GM12878 (cell line): ENCODE measurements around the gene FOXP1. TPM values are rescaled to one million over a fixed set of nuclear protein-coding genes. Genes with fewer than 3 reads are reported as not detected.
A peak's percentile ranks its signal among the peaks of the same experiment; 100 is the strongest.

Experiments
- ATAC-seq: fragments of 200-7000 bp; cut with Tn5 transposase; 3 replicates; pipeline ENCODE4 v1.9.1; 2020; ENCODE audit warnings: mild to moderate bottlenecking, moderate library complexity
- BruUV-seq: library from RNA; stranded (reverse); fragments of 400-500 nt; replicated peaks from 2 replicates; lab custom pipeline; 2021; lab: Mats Ljungman, UMichigan
- CTCF ChIA-PET: fragments of 300-600 bp; sonication (Branson Sonifier 250); formaldehyde crosslinking; extraction: SDS; loops from one replicate; lab custom pipeline; 2021; ENCODE audit warnings: inconsistent platforms; lab: Yijun Ruan, JAX
- POLR2A ChIA-PET: fragments of 350-600 bp; formaldehyde crosslinking; extraction: SDS; loops from one replicate; lab custom pipeline; 2021; ENCODE audit warnings: inconsistent platforms; lab: Charles Lee
- RAD21 ChIA-PET: fragments of 300-600 bp; sonication (Branson Sonifier 250); formaldehyde crosslinking; loops from one replicate; lab custom pipeline; 2023; ENCODE audit warnings: antibody characterized with exemption; ENCODE audit not compliant: unreplicated experiment; lab: Charles Lee
- SMC1A ChIA-PET: fragments of 300-600 bp; sonication (Branson Sonifier 250); formaldehyde crosslinking; loops from one replicate; lab custom pipeline; 2023; ENCODE audit not compliant: unreplicated experiment, uncharacterized antibody; lab: Charles Lee
- DNase-seq: peaks from one replicate; pipeline ENCODE4 v3.0.0-alpha.2; 2011; ENCODE audit warnings: low read depth, low spot score
- FAIRE-seq: peaks from 3 replicates; lab custom pipeline; 2011; peaks lifted over from hg19 to GRCh38; lab: Jason Lieb, UNC
- H2AFZ ChIP-seq: 2 replicates; pipeline ENCODE4 v1.6.0; 2011; ENCODE audit warnings: low read depth, low read length, control low read depth; ENCODE audit not compliant: control insufficient read depth
- H3K27ac ChIP-seq: 2 replicates; pipeline ENCODE4 v1.5.1; 2011; ENCODE audit warnings: control low read depth; ENCODE audit not compliant: control insufficient read depth, insufficient read depth
- H3K27me3 ChIP-seq, 2 experiments: replicated peaks in 1 of 2; 2 replicates each; pipeline versions ENCODE4 v1.6.0 to v1.6.1; 2011; ENCODE audit warnings: low read length in 1 of 2; ENCODE audit not compliant: control insufficient read depth in 2 of 2, insufficient read depth in 2 of 2
- H3K36me3 ChIP-seq, 2 experiments: 2 replicates each; pipeline ENCODE4 v1.5.1; 2011; ENCODE audit warnings: low read length in 1 of 2; ENCODE audit not compliant: control insufficient read depth in 2 of 2, insufficient read depth in 2 of 2
- H3K4me1 ChIP-seq: 2 replicates; pipeline ENCODE4 v1.6.1; 2011; ENCODE audit warnings: mild to moderate bottlenecking, low read length, moderate library complexity, mixed read lengths; ENCODE audit not compliant: control insufficient read depth, insufficient read depth
- H3K4me2 ChIP-seq: 2 replicates; pipeline ENCODE4 v1.6.0; 2011; ENCODE audit warnings: control low read depth; ENCODE audit not compliant: control insufficient read depth, insufficient read depth
- H3K4me3 ChIP-seq: fragments of 200-600 bp; sonication (generic); 2 replicates; pipeline ENCODE4 v1.5.1; 2016
- H3K79me2 ChIP-seq: 2 replicates; pipeline ENCODE4 v1.6.0; 2011; ENCODE audit warnings: low read length; ENCODE audit not compliant: control insufficient read depth, insufficient read depth
- H3K9ac ChIP-seq: 2 replicates; pipeline ENCODE4 v1.8.0; 2011; ENCODE audit warnings: low read length, control low read depth, mixed read lengths; ENCODE audit not compliant: control insufficient read depth, insufficient read depth
- H3K9me3 ChIP-seq: replicated peaks from 3 replicates; pipeline ENCODE4 v1.5.1; 2011; ENCODE audit warnings: mild to moderate bottlenecking, low read length; ENCODE audit not compliant: control insufficient read depth, insufficient read depth
- H4K20me1 ChIP-seq: 2 replicates; pipeline ENCODE4 v1.6.0; 2011; ENCODE audit not compliant: control insufficient read depth, insufficient read depth
- IKZF2 ChIP-seq, 2 experiments: fragments of 450-650 bp; IDR thresholded peaks; 2 replicates each; pipeline ENCODE4 v1.6.1; 2017; ENCODE audit warnings: mild to moderate bottlenecking in 2 of 2, moderate library complexity in 2 of 2
- MAX ChIP-seq: IDR thresholded peaks from 2 replicates; pipeline ENCODE4 v1.6.1; 2012; ENCODE audit warnings: low read depth, low read length, improper control_type of control experiment
- MEF2A ChIP-seq: IDR thresholded peaks from 2 replicates; pipeline ENCODE4 v1.6.1; 2011; ENCODE audit warnings: low read depth, mild to moderate bottlenecking, low read length, moderate library complexity; ENCODE audit not compliant: insufficient read depth
- NR2F1 ChIP-seq: fragments of 450-650 bp; conservative IDR thresholded peaks from 2 replicates; pipeline ENCODE4 v1.6.1; 2017; ENCODE audit warnings: mild to moderate bottlenecking
- PBX3 ChIP-seq: IDR thresholded peaks from 2 replicates; pipeline ENCODE4 v1.6.1; 2011; ENCODE audit warnings: mild to moderate bottlenecking, low read depth, low read length, moderate library complexity; ENCODE audit not compliant: insufficient replicate concordance
- POU2F2 ChIP-seq: IDR thresholded peaks from 3 replicates; pipeline ENCODE4 v1.6.1; 2011; ENCODE audit warnings: low read depth, mild to moderate bottlenecking, low read length, borderline replicate concordance
- SUPT20H ChIP-seq: IDR thresholded peaks from 2 replicates; pipeline ENCODE4 v1.6.1; 2011; ENCODE audit warnings: low read depth, mild to moderate bottlenecking, low read length, moderate library complexity, borderline replicate concordance; ENCODE audit not compliant: control insufficient read depth
- ZNF384 ChIP-seq: IDR thresholded peaks from 2 replicates; pipeline ENCODE4 v1.6.1; 2012; ENCODE audit warnings: low read depth, mild to moderate bottlenecking, low read length, improper control_type of control experiment, borderline replicate concordance
- WGBS: methylation state at CpG from one replicate; pipeline ENCODE4 v1.1.6; 2016; ENCODE audit warnings: low lambda C conversion rate; ENCODE audit not compliant: insufficient replicate concordance, insufficient coverage; ENCODE audit errors: missing lambda C conversion rate; 5-methylcytosine and 5-hydroxymethylcytosine counted together
- in situ Hi-C: fragments of 300-500 bp; cut with MboI; formaldehyde crosslinking; loops from 9 replicates; pipeline ENCODE4 v1.14.3; 2018; ENCODE audit warnings: mixed read lengths
- intact Hi-C: fragments of 100-400 bp; cut with micrococcal nuclease; formaldehyde crosslinking; loops from one replicate; pipeline ENCODE4 v1.14.2; 2022; ENCODE audit not compliant: unreplicated experiment
- polyA plus RNA-seq, 11 experiments: library from polyadenylated mRNA; depleted of rRNA in 4 of 11; unstranded in 6 of 11; stranded (reverse) in 5 of 11; fragments of >200 nt; fragmentation: Nextera tagmentation in 4 of 11; fragmentation: Illumina TruSeq in 1 of 11; extraction: Ambion mirVana in 4 of 11; extraction: Trizol in 1 of 11; gene quantifications; 1 replicate in 1 of 11; 2 replicates in 10 of 11; pipeline versions ENCODE4 v1.2.1 to v1.2.3, GENCODE V29; 2011 to 2016; ENCODE audit warnings: inconsistent platforms in 2 of 11, missing spikeins in 2 of 11, low read depth in 1 of 11
- total RNA-seq, 4 experiments: library from RNA; depleted of rRNA in 3 of 4; stranded (reverse); fragments of >200 nt in 3 of 4; fragmentation: Illumina TruSeq in 1 of 4; extraction: Trizol in 1 of 4; gene quantifications; 2 replicates each; pipeline versions ENCODE4 v1.2.1 to v1.2.3, GENCODE V29; 2013 to 2021

FOXP1 gene
- total and polyA plus RNA-seq, 10 of the 15 experiments (the other 5 are each of a cell fraction or from before 2014, with no cell fraction given) = 0.05 to 1.6 (median 0.20) TPM; not detected in 1

- TF ChIP-seq IKZF2 (IDR thresholded peaks at IDR 0.05) = peak; percentile 10 to 19; a peak in 1 of 4 replicates
Measured at GRCh38 chr3:71421820-71422566, 161.5 kb downstream of the FOXP1 start (continued).

- POLR2A ChIA-PET = no interaction called here
- peaks cover 13% of the 10 kb centered on the region for H3K4me1 ChIP-seq
Measured at GRCh38 chr3:71421475-71421819, 162.1 kb downstream of the FOXP1 start.

More at GRCh38 chr3:71421475-71421819, 162.1 kb downstream of the FOXP1 start:
- DNase-seq (no peak), FAIRE-seq (no peak), ATAC-seq (peak; percentile 79)
- Histone ChIP-seq H3K4me2 (peak overlapping the region; percentile 26; the same call in 1 of the 2 replicates), H3K9ac (no peak overlapping the region), H3K4me3 (no peak overlapping the region), H3K27me3 (peaks cover 0 to 7% of the 10 kb centered on the region in 2 experiments; a peak in 1 of 4 replicates), H3K9me3 (no peaks in the 10 kb centered on the region), H4K20me1 (no peaks in the 10 kb centered on the region; the same call in 1 of the 2 replicates), H3K27ac (no peak overlapping the region), H3K79me2 (no peaks in the 10 kb centered on the region), H2AFZ (no peak overlapping the region), H3K36me3 (no peaks in the 10 kb centered on the region)
- ChIA-PET CTCF (no interaction called here), SMC1A (no interaction called here), RAD21 (no interaction called here)
- TF ChIP-seq MEF2A (0 out of 2 replicates have a peak, but pooled peaks have one; percentile 27), ZNF384 (no peak), POU2F2 (peak; percentile 51; the same call in 2 of the 3 replicates), PBX3 (no peak), MAX (no peak), SUPT20H (no peak), NR2F1 (no peak)
- intact Hi-C loops (no loop called here), in situ Hi-C loops (no loop called here)
- BruUV-seq = no TSS peak
- 1% methylated on average over 4 of the region's 4 CpGs for WGBS
